Liver (tissue), 9 donors: Measurements from ENCODE around the gene PILRB. TPM values are rescaled to one million over a fixed set of nuclear protein-coding genes. Genes with fewer than 3 reads are reported as not detected.

Experiments used
- DNase-seq: peaks from one replicate; pipeline ENCODE4 v3.0.0-alpha.2; 2017; ENCODE audit warnings: low spot score
- H3K27ac ChIP-seq, 2 donors: one replicate each; pipeline ENCODE4 v1.7.0; 2013; ENCODE audit warnings: inconsistent platforms in 2 of 2, low read length in 2 of 2, control low read depth in 1 of 2, low read depth in 1 of 2, mild to moderate bottlenecking in 1 of 2
- H3K27me3 ChIP-seq, 4 donors: one replicate each; pipeline versions ENCODE4 v1.6.1 to v1.7.0; 2013; ENCODE audit warnings: low read length in 3 of 4, inconsistent platforms in 1 of 4, mild to moderate bottlenecking in 1 of 4, moderate library complexity in 1 of 4; ENCODE audit not compliant: control insufficient read depth in 4 of 4, insufficient read depth in 4 of 4
- H3K36me3 ChIP-seq, 4 donors: one replicate each; pipeline versions ENCODE4 v1.6.1 to v1.7.0; 2013; ENCODE audit warnings: low read length in 3 of 4, mild to moderate bottlenecking in 3 of 4, low read depth in 1 of 4, moderate library complexity in 1 of 4; ENCODE audit not compliant: control insufficient read depth in 4 of 4, insufficient read depth in 3 of 4
- H3K4me1 ChIP-seq, 4 donors: one replicate each; pipeline versions ENCODE4 v1.6.1 to v1.7.0; 2013; ENCODE audit warnings: low read length in 3 of 4, mild to moderate bottlenecking in 3 of 4, moderate library complexity in 1 of 4; ENCODE audit not compliant: control insufficient read depth in 4 of 4, insufficient read depth in 4 of 4
- H3K4me3 ChIP-seq, 3 donors: one replicate each; pipeline versions ENCODE4 v1.6.1 to v1.7.0; 2013; ENCODE audit warnings: low read length in 3 of 3, control low read depth in 1 of 3, low read depth in 1 of 3, mild to moderate bottlenecking in 1 of 3
- H3K9ac ChIP-seq, 2 donors: one replicate each; pipeline ENCODE4 v1.7.0; 2013; ENCODE audit warnings: low read length in 2 of 2, mild to moderate bottlenecking in 2 of 2, moderate library complexity in 2 of 2, control low read depth in 1 of 2, low read depth in 1 of 2
- H3K9me3 ChIP-seq, 4 donors: one replicate each; pipeline versions ENCODE4 v1.6.1 to v1.7.0; 2013; ENCODE audit warnings: low read length in 3 of 4; ENCODE audit not compliant: control insufficient read depth in 4 of 4
- CTCF ChIP-seq: fragments of 150-350 bp; IDR thresholded peaks from 2 replicates; pipeline ENCODE4 v1.5.1; 2017; ENCODE audit warnings: improper control_type of control experiment, low read depth, low read length; ENCODE audit not compliant: missing input control
- EGR1 ChIP-seq, 2 donors: IDR thresholded peaks; 2 replicates each; pipeline ENCODE4 v1.6.1; 2016 to 2018; ENCODE audit warnings: antibody characterized with exemption in 2 of 2, low read depth in 2 of 2
- FOXA1 ChIP-seq: IDR thresholded peaks from 2 replicates; pipeline ENCODE4 v1.6.1; 2016; ENCODE audit warnings: antibody characterized with exemption
- FOXA2 ChIP-seq: IDR thresholded peaks from 2 replicates; pipeline ENCODE4 v1.6.1; 2016; ENCODE audit warnings: antibody characterized with exemption
- GABPA ChIP-seq, 2 donors: IDR thresholded peaks in 1 of 2; conservative IDR thresholded peaks in 1 of 2; 2 replicates each; pipeline ENCODE4 v1.6.1; 2016; ENCODE audit warnings: antibody characterized with exemption in 2 of 2, mild to moderate bottlenecking in 1 of 2, moderate library complexity in 1 of 2
- HNF4A ChIP-seq, 2 donors: conservative IDR thresholded peaks; 2 replicates each; pipeline ENCODE4 v1.6.1; 2016; ENCODE audit warnings: antibody characterized with exemption in 2 of 2, mild to moderate bottlenecking in 2 of 2
- HNF4G ChIP-seq: IDR thresholded peaks from 2 replicates; pipeline ENCODE4 v1.6.1; 2016; ENCODE audit warnings: antibody characterized with exemption
- JUND ChIP-seq, 2 donors: IDR thresholded peaks; 2 replicates each; pipeline ENCODE4 v1.6.1; 2016; ENCODE audit warnings: antibody characterized with exemption in 2 of 2
- NR2F2 ChIP-seq: IDR thresholded peaks from 2 replicates; pipeline ENCODE4 v1.6.1; 2016; ENCODE audit warnings: antibody characterized with exemption
- RAD21 ChIP-seq, 2 donors: IDR thresholded peaks; 2 replicates each; pipeline ENCODE4 v1.6.1; 2016; ENCODE audit warnings: antibody characterized with exemption in 2 of 2, mild to moderate bottlenecking in 2 of 2
- REST ChIP-seq: IDR thresholded peaks from 2 replicates; pipeline ENCODE4 v1.6.1; 2016; ENCODE audit warnings: antibody characterized with exemption, mild to moderate bottlenecking
- RXRA ChIP-seq, 2 donors: IDR thresholded peaks; 2 replicates each; pipeline ENCODE4 v1.6.1; 2017 to 2018; ENCODE audit warnings: antibody characterized with exemption in 2 of 2, mild to moderate bottlenecking in 1 of 2
- SP1 ChIP-seq: IDR thresholded peaks from 2 replicates; pipeline ENCODE4 v1.6.1; 2018; ENCODE audit warnings: antibody characterized with exemption, mild to moderate bottlenecking
- TAF1 ChIP-seq: conservative IDR thresholded peaks from 2 replicates; pipeline ENCODE4 v1.6.1; 2016; ENCODE audit warnings: antibody characterized with exemption, mild to moderate bottlenecking
- YY1 ChIP-seq: IDR thresholded peaks from 2 replicates; pipeline ENCODE4 v1.6.1; 2016; ENCODE audit warnings: antibody characterized with exemption, mild to moderate bottlenecking
- WGBS: extraction: QIAGEN DNeasy Blood & Tissue Kit; methylation state at CpG from one replicate; pipeline ENCODE4 v1.1.7; 2013; 5-methylcytosine and 5-hydroxymethylcytosine counted together
- polyA plus RNA-seq, 2 donors: library from polyadenylated mRNA; stranded (reverse) in 1 of 2; unstranded in 1 of 2; fragments of 200-250 nt in 1 of 2; fragments of >200 nt in 1 of 2; fragmentation: Nextera tagmentation in 1 of 2; extraction: Ambion mirVana in 1 of 2; gene quantifications; one replicate each; pipeline versions ENCODE4 v1.2.1 to v1.2.3, GENCODE V29; 2013 to 2015
- total RNA-seq, 2 donors: library from RNA; depleted of rRNA; stranded (reverse); fragments of >200 nt; gene quantifications; one replicate each; pipeline ENCODE4 v1.2.3, GENCODE V29; 2014
- TF ChIP-seq, protein P1 (sequence below): IDR thresholded peaks from 2 replicates; pipeline ENCODE4 v1.6.1; 2016; ENCODE audit warnings: antibody characterized with exemption
- TF ChIP-seq, protein P2 (sequence below): IDR thresholded peaks from 2 replicates; pipeline ENCODE4 v1.6.1; 2016; ENCODE audit warnings: antibody characterized with exemption
- donor health status: healthy.
- donor health status: healthy.
- donor health status: healthy.
- donor health status: healthy.
- donor health status: healthy.

The PILRB gene
- total and polyA plus RNA-seq, 4 donors = 6.0 to 50.8 (median 14.3) TPM

DNA sequence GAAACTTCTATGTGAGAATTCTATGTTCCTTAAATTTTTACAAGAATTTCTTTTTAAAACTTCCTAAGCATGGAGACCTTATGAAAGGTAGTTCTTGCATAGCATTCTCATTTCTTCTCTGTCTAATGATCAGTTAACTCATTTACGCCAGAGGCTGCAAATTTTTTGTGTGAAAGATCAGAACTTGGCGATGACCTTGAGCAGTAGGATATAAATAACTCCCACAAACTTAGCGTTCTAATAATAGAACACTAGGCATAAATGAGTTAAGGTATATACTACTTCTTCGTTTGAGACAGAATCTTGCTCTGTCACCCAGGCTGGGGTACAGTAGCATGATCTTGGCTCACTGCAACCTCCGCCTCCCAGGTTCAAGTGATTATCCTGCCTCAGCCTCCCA, 29.0 kb downstream of the PILRB start:
- H3K27ac ChIP-seq = no peak overlapping the region
- no peaks in the 10 kb centered on the region for H3K27me3 ChIP-seq
- H3K9me3 ChIP-seq = no peaks in the 10 kb centered on the region
- no peaks in the 10 kb centered on the region for H3K36me3 ChIP-seq
- no peak overlapping the region for H3K9ac ChIP-seq
- no peak overlapping the region for H3K4me3 ChIP-seq
- no peak for DNase-seq
- WGBS = 79% methylated on average over 5 of the region's 5 CpGs
- H3K4me1 ChIP-seq = no peaks in the 10 kb centered on the region
- TF ChIP-seq GABPA (IDR thresholded peaks at IDR 0.05 in 1 of 2, conservative IDR thresholded peaks at IDR 0.05 in 1 of 2) (no peak), NR2F2 (no peak), SP1 (no peak), REST (no peak), JUND (IDR thresholded peaks at IDR 0.05) (no peak), RAD21 (IDR thresholded peaks at IDR 0.05) (no peak), RXRA (IDR thresholded peaks at IDR 0.05) (no peak), YY1 (no peak), FOXA2 (no peak), HNF4G (no peak), CTCF (no peak), TAF1 (no peak), FOXA1 (no peak), EGR1 (IDR thresholded peaks at IDR 0.05; ENCODE audit: low read depth in 2 of 2) (no peak)
- TF ChIP-seq, protein P1, sequence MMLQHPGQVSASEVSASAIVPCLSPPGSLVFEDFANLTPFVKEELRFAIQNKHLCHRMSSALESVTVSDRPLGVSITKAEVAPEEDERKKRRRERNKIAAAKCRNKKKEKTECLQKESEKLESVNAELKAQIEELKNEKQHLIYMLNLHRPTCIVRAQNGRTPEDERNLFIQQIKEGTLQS = no peak
- TF ChIP-seq, protein P2, sequence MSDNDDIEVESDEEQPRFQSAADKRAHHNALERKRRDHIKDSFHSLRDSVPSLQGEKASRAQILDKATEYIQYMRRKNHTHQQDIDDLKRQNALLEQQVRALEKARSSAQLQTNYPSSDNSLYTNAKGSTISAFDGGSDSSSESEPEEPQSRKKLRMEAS = no peak

DNA sequence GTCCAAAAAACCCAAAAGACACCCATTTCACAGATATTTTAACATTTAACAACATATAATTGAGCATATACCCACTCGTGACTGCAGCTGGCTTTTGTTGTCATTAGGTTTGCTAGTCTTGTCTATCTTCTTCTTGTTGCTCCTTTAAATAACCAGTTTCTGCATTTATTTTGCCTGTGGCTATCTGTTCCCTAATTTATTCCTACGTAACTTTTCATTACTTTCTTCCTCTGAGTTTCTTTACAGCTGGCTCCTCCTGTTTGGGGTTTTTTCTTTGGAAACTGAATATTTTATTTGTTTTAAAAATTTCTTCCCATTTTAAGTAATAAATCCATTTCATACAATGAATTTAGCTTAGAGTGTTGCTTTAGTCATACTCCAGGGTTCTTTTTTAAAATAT, 29.8 kb downstream of the PILRB start:
- no peaks in the 10 kb centered on the region for H3K4me1 ChIP-seq
- H3K27ac ChIP-seq = no peak overlapping the region
- WGBS = 85% methylated on average over 2 of the region's 2 CpGs
- TF ChIP-seq YY1 (no peak), NR2F2 (no peak), HNF4G (no peak), TAF1 (no peak), HNF4A (conservative IDR thresholded peaks at IDR 0.05) (no peak)
- TF ChIP-seq, protein P2 = no peak
- no peak overlapping the region for H3K4me3 ChIP-seq
- H3K27me3 ChIP-seq = no peaks in the 10 kb centered on the region
- H3K9ac ChIP-seq = no peak overlapping the region
- no peak for DNase-seq
- no peaks in the 10 kb centered on the region for H3K9me3 ChIP-seq
- H3K36me3 ChIP-seq = no peaks in the 10 kb centered on the region
